Adrenal gland (tissue), 5 donors: ENCODE data around the gene PSMD5.

Experiments
- CTCF ChIP-seq, 6 experiments: fragments of 450-650 bp in 4 of 6; fragments of 200-600 bp in 2 of 6; sonication (generic) in 1 of 6; IDR thresholded peaks; 1 replicate in 5 of 6; 2 replicates in 1 of 6; pipeline versions ENCODE4 v1.5.1 to v1.8.0; 2016 to 2021; ENCODE audit warnings: antibody characterized with exemption in 6 of 6, mild to moderate bottlenecking in 2 of 6, moderate library complexity in 1 of 6
- POLR2A ChIP-seq, 2 donors: fragments of 450-650 bp; IDR thresholded peaks; one replicate each; pipeline ENCODE4 v1.6.1; 2017; ENCODE audit warnings: antibody characterized with exemption in 2 of 2, mild to moderate bottlenecking in 2 of 2, moderate library complexity in 1 of 2
- donor health status: DM: no; HTN: no; CAD: no.

GRCh38 chr9:120877276-120878034 lies 34.7 kb upstream of the PSMD5 start:
- TF ChIP-seq CTCF (IDR thresholded peaks at IDR 0.05) (peak in 2 of 6 experiments; percentile 4), POLR2A (IDR thresholded peaks at IDR 0.05) (no peak)
